Mucosa of descending colon (tissue), 3 donors: ENCODE data around the gene PTPRN2. TPM values are rescaled to one million over a fixed set of nuclear protein-coding genes. Genes with fewer than 3 reads are reported as not detected.

Source experiments
- ATAC-seq: fragments of 200-7000 bp; cut with Tn5 transposase; one replicate; pipeline ENCODE4 v1.9.1; 2020; ENCODE audit warnings: mild to moderate bottlenecking, moderate library complexity
- DNase-seq, 3 donors: peaks; one replicate each; pipeline ENCODE4 v3.0.0-alpha.2; 2020
- H3K36me3 ChIP-seq: fragments of 200-600 bp; one replicate; pipeline ENCODE4 v1.8.0; 2021; ENCODE audit warnings: low read depth, mild to moderate bottlenecking
- H3K4me1 ChIP-seq: fragments of 200-600 bp; one replicate; pipeline ENCODE4 v1.8.0; 2021; ENCODE audit warnings: low read depth, mild to moderate bottlenecking
- H3K4me3 ChIP-seq: fragments of 200-600 bp; one replicate; pipeline ENCODE4 v1.8.0; 2021; ENCODE audit warnings: mild to moderate bottlenecking
- H3K9me3 ChIP-seq: fragments of 200-600 bp; one replicate; pipeline ENCODE4 v1.8.0; 2021; ENCODE audit warnings: mild to moderate bottlenecking
- intact Hi-C, 2 donors: fragments of 100-400 bp; cut with DNase I in 1 of 2; cut with micrococcal nuclease in 1 of 2; formaldehyde crosslinking; loops; one replicate each; pipeline versions ENCODE4 v1.11.0 to v1.11.1; 2022; cut with DNase I, micrococcal nuclease
- total RNA-seq, 3 donors: library from RNA; stranded (reverse); fragmentation: NEBNext Ultra II Directional in 2 of 3; extraction: Animal tissue kit (Norgen Biotek cat#: 25700) in 2 of 3; gene quantifications; one replicate each; pipeline versions ENCODE4 v1.2.1 to v1.2.4, GENCODE V29; 2021 to 2023
- TF ChIP-seq, protein P1 (sequence below): fragments of 200-600 bp; IDR thresholded peaks from one replicate; pipeline ENCODE4 v1.8.0; 2022; ENCODE audit warnings: antibody characterized with exemption, mild to moderate bottlenecking
- donor health status: DM: no; HTN: no; CAD: no; lungs with moderate emphysema.
- donor health status: DM: no; HTN: no; CAD: no.
- donor health status: DM: no; HTN: yes; CAD: no.

The PTPRN2 gene
- total RNA-seq, 3 donors from 2014 or later: 12.5 to 28.0 (median 26.2) TPM

DNA sequence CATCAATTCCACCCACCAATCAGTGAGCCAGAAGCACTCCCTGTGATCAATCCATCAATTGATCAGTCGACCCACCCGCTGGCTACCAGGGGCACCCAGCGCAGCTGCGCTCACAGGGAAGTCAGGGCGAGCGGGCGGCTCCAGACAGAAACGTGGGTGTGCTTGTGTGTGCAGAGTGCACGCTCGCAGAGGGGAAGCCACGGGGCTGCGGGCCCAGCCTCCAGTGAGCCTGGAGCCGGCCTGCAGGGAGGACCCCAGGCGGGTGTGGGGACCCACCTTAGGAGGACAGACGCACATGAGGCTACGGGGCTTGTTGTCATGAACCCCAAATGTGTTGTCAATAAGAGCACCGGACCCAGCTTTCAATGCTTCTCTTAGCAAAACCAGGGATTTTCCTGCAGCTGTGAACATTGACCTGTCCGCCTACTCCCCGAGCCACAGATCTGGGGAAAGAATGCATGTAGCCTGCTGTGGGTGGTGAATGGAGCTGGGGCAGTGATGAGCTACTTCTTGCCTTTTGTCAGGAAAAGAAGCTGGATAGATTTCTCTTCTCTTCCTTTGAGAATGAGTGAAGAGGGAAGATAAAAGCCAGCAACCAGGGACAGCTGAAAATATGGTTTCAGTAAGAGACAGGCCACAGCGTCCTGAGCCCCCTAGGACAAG is 753.0 kb downstream of the PTPRN2 start:
- intact Hi-C loops: no loop called here

DNA sequence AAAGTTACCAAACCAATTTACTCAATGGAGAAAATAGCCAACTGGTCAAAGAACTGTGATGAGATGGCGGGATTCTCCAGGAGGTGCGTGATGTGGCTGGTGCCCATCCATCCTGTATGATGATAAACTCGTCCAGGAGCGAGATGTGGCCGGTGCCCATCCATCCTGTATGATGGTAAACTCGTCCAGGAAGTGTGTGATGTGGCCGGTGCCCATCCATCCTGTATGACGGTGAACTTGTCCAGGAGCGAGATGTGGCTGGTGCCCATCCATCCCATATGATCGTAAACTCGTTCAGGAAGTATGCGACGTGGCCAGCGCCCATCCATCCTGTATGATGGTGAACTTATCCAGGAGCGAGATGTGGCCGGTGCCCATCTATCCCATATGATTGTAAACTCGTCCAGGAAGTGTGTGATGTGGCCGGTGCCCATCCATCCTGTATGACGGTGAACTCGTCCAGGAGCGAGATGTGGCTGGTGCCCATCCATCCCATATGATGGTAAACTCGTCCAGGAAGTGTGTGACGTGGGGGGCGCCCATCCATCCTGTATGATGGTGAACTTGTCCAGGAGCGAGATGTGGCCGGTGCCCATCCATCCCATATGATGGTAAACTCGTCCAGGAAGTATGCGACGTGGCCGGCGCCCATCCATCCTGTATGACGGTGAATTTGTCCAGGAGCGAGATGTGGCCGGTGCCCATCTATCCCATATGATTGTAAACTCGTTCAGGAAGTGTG is 754.6 kb downstream of the PTPRN2 start:
- no peak for DNase-seq
- intact Hi-C loops: no loop called here
- H3K4me1 ChIP-seq: no peaks in the 10 kb centered on the region
- no peak for ATAC-seq
- H3K36me3 ChIP-seq: no peaks in the 10 kb centered on the region
- no peak overlapping the region for H3K4me3 ChIP-seq
- TF ChIP-seq, protein P1, sequence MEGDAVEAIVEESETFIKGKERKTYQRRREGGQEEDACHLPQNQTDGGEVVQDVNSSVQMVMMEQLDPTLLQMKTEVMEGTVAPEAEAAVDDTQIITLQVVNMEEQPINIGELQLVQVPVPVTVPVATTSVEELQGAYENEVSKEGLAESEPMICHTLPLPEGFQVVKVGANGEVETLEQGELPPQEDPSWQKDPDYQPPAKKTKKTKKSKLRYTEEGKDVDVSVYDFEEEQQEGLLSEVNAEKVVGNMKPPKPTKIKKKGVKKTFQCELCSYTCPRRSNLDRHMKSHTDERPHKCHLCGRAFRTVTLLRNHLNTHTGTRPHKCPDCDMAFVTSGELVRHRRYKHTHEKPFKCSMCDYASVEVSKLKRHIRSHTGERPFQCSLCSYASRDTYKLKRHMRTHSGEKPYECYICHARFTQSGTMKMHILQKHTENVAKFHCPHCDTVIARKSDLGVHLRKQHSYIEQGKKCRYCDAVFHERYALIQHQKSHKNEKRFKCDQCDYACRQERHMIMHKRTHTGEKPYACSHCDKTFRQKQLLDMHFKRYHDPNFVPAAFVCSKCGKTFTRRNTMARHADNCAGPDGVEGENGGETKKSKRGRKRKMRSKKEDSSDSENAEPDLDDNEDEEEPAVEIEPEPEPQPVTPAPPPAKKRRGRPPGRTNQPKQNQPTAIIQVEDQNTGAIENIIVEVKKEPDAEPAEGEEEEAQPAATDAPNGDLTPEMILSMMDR: no peak
- no peaks in the 10 kb centered on the region for H3K9me3 ChIP-seq

More for the DNA sequence above, 753.0 kb downstream of the PTPRN2 start:
- no peak for ATAC-seq
- DNase-seq: no peak
- no peaks in the 10 kb centered on the region for H3K9me3 ChIP-seq
- no peak overlapping the region for H3K4me3 ChIP-seq
- no peaks in the 10 kb centered on the region for H3K4me1 ChIP-seq
- no peaks in the 10 kb centered on the region for H3K36me3 ChIP-seq
- TF ChIP-seq, protein P1: no peak

DNA sequence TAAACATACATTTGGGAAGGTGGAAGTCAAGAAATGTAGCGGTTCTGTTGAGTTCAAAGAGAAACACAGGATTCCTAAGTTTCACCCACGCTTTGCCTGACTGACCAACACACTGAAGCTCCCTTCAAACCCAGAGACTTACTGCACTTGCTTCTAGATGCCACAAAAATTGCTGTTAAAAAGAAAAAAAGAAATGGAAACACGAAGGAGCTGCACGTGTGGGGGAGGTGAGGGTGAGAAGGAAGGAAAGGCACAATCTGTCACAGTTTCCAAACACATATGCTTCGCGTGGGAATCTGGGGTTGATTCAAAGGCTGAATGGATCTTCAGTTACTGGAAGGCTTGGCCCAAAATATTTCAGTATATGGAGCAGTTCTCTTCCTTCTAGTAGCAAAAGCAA is 755.2 kb downstream of the PTPRN2 start:
- no peak overlapping the region for H3K4me3 ChIP-seq
- H3K36me3 ChIP-seq: no peaks in the 10 kb centered on the region
- intact Hi-C loops: no loop called here
- H3K4me1 ChIP-seq: no peaks in the 10 kb centered on the region
- TF ChIP-seq, protein P1: no peak
- DNase-seq (no peak), ATAC-seq (no peak)
- H3K9me3 ChIP-seq: no peaks in the 10 kb centered on the region

DNA sequence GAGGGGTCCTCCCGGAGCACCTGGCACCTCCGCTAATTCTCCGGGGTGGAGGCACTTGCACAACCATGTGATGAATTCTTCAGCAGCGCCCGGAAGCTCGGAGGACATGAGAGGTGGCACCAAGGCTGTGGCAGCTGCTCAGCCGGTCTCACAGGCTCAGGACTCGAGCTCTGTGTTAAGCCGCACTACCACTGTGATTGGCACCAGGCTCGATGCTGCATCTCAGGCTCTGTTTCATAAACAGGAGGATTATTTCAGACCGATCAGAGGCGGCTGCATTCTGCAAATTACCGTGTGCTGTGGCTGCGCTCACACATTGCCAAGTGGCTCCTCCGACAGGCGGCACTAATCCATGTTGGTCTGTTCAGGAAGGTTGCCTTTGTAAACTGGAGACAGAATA is 755.6 kb downstream of the PTPRN2 start:
- no peaks in the 10 kb centered on the region for H3K36me3 ChIP-seq
- DNase-seq (no peak), ATAC-seq (no peak)
- TF ChIP-seq, protein P1: no peak
- H3K4me1 ChIP-seq: no peaks in the 10 kb centered on the region
- no peaks in the 10 kb centered on the region for H3K9me3 ChIP-seq
- intact Hi-C loops: no loop called here
- H3K4me3 ChIP-seq: no peak overlapping the region

DNA sequence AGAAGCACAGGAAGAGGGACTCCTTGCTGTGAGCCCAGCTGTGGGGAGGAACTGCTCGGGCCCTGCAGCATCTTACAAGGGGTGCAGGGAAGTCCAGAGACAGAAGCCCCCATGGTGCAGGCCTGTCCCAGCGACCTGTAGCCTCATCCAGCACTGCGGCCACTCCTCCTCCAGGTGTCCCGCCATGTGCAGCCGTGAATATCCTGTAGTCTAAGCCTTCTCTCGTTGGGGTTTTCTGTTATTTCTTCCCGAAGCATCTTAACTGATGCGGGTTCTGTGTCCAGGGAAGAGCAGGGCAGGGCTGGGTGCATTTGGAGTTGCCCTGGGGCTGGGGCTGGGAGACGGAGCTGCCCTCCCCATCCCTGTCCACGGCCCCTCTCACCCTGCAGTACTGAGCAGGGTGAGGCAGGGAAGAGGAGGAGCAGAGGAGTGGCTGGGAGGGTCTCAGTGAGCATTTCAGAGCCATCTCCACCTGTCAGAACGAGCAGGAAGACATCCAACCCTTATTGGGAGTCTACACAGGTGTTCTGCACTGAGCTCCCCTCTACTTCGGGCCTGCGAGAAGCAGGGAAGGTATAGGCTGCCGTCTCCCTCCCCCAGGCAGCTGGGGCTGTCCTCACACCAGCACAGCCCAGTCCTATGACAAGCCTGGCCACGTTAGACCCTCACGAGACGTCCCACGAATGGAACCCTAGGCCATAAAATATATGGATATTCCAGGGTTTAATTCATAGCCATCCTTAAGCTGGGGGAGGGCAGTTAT is 756.3 kb downstream of the PTPRN2 start:
- Histone ChIP-seq H3K36me3 (no peaks in the 10 kb centered on the region), H3K4me1 (no peaks in the 10 kb centered on the region), H3K9me3 (no peaks in the 10 kb centered on the region), H3K4me3 (no peak overlapping the region)
- DNase-seq (no peak), ATAC-seq (no peak)
- TF ChIP-seq, protein P1: no peak
- intact Hi-C loops: no loop called here
